Measurements from ENCODE around the gene ETV5. TPM values are rescaled to one million over a fixed set of nuclear protein-coding genes. Genes with fewer than 3 reads are reported as not detected.

Gene ETV5
- polyA plus RNA-seq, 1 donor from 2014 or later: 0.30 TPM

DNA sequence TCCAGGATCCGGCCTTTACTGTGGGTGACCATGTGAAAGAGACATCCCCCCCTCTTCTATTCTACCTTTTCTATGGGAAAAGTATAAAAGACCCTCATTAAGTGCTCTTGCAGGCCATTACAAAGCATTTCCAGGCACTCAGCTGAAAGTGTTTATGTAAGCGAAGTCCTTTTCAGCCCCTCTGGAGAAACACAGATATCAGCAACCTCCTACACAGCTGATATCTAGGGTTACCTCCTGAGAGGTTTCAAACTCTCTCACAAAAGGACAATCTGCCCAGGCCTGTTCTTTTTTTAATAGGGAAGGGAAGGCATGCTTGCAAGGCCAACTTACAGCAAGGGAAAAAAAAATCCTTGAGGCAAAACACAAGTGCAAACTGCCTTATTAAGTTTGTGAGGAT lies 12.6 kb downstream of the ETV5 start:
- H3K9me3 ChIP-seq (ENCODE audit: low read length): no peaks in the 10 kb centered on the region

DNA sequence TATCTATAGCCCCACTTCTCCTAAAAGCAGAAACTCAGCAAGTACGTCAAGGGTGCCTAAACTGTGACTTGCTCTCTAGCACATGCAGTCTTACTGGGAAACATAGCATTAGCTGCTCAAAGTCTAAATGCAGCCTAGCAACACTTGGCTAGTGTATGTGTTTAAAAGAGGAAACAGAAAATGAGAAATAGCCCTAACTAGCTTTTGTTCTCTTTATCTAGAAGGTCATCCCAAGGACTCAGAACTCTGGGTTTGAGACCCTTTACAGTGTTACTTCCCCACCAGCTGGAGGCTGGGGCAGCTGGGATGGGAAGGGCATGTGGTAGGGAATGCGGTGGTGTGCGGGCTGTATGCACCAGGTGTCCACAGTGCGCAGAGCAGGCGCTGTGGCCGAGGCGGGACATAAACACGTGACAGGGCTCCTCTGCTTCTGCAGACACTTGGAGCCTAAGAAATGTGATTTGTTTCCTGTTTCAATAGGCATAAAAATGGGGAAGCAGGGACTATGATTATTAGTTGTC lies 13.3 kb downstream of the ETV5 start:
- Histone ChIP-seq H3K27ac (ENCODE audit: low read length) (no peak overlapping the region), H3K4me3 (ENCODE audit: low read length) (no peak overlapping the region), H4K20me1 (ENCODE audit: insufficient read depth) (no peaks in the 10 kb centered on the region), H2AFZ (ENCODE audit: low read depth, low read length) (no peak overlapping the region), H3K9ac (ENCODE audit: low read length) (no peak overlapping the region), H3K4me2 (ENCODE audit: low read length) (no peak overlapping the region), H3K79me2 (replicated peaks; ENCODE audit: insufficient read depth, low read length) (no peaks in the 10 kb centered on the region), H3K36me3 (ENCODE audit: insufficient read depth, low read length) (no peaks in the 10 kb centered on the region), H3F3A (ENCODE audit: insufficient read depth, low read length, poor library complexity, severe bottlenecking) (no peaks in the 10 kb centered on the region), H3K9me3 (ENCODE audit: low read length) (no peaks in the 10 kb centered on the region), H3K9me2 (ENCODE audit: insufficient read depth, low read length) (no peaks in the 10 kb centered on the region), H3K27me3 (ENCODE audit: insufficient read depth, low read depth, low read length) (peaks cover 16% of the 10 kb centered on the region)
- TF ChIP-seq EP300 (conservative IDR thresholded peaks at IDR 0.05; ENCODE audit: poor library complexity, severe bottlenecking): no peak
- TF ChIP-seq MXI1 (conservative IDR thresholded peaks at IDR 0.05; ENCODE audit: poor library complexity, severe bottlenecking): no peak
- TF ChIP-seq, protein P1, sequence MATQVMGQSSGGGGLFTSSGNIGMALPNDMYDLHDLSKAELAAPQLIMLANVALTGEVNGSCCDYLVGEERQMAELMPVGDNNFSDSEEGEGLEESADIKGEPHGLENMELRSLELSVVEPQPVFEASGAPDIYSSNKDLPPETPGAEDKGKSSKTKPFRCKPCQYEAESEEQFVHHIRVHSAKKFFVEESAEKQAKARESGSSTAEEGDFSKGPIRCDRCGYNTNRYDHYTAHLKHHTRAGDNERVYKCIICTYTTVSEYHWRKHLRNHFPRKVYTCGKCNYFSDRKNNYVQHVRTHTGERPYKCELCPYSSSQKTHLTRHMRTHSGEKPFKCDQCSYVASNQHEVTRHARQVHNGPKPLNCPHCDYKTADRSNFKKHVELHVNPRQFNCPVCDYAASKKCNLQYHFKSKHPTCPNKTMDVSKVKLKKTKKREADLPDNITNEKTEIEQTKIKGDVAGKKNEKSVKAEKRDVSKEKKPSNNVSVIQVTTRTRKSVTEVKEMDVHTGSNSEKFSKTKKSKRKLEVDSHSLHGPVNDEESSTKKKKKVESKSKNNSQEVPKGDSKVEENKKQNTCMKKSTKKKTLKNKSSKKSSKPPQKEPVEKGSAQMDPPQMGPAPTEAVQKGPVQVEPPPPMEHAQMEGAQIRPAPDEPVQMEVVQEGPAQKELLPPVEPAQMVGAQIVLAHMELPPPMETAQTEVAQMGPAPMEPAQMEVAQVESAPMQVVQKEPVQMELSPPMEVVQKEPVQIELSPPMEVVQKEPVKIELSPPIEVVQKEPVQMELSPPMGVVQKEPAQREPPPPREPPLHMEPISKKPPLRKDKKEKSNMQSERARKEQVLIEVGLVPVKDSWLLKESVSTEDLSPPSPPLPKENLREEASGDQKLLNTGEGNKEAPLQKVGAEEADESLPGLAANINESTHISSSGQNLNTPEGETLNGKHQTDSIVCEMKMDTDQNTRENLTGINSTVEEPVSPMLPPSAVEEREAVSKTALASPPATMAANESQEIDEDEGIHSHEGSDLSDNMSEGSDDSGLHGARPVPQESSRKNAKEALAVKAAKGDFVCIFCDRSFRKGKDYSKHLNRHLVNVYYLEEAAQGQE (IDR thresholded peaks at IDR 0.05; ENCODE audit: borderline replicate concordance): no peak
- TF ChIP-seq, protein P2, sequence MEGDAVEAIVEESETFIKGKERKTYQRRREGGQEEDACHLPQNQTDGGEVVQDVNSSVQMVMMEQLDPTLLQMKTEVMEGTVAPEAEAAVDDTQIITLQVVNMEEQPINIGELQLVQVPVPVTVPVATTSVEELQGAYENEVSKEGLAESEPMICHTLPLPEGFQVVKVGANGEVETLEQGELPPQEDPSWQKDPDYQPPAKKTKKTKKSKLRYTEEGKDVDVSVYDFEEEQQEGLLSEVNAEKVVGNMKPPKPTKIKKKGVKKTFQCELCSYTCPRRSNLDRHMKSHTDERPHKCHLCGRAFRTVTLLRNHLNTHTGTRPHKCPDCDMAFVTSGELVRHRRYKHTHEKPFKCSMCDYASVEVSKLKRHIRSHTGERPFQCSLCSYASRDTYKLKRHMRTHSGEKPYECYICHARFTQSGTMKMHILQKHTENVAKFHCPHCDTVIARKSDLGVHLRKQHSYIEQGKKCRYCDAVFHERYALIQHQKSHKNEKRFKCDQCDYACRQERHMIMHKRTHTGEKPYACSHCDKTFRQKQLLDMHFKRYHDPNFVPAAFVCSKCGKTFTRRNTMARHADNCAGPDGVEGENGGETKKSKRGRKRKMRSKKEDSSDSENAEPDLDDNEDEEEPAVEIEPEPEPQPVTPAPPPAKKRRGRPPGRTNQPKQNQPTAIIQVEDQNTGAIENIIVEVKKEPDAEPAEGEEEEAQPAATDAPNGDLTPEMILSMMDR (IDR thresholded peaks at IDR 0.05; ENCODE audit: poor library complexity, severe bottlenecking): no peak
- TF ChIP-seq SMC3 (conservative IDR thresholded peaks at IDR 0.05; ENCODE audit: poor library complexity): no peak
- no peak for TF ChIP-seq EZH2 (IDR thresholded peaks at IDR 0.05; ENCODE audit: borderline replicate concordance, insufficient read depth, low read length, poor library complexity, severe bottlenecking)
- TF ChIP-seq POLR2AphosphoS5 (IDR thresholded peaks at IDR 0.05): no peak
- no peak for TF ChIP-seq TAF1 (IDR thresholded peaks at IDR 0.05; ENCODE audit: low read depth)
- TF ChIP-seq RAD21 (conservative IDR thresholded peaks at IDR 0.05): no peak

More for the DNA sequence above, 12.6 kb downstream of the ETV5 start:
- Histone ChIP-seq H3K27me3 (ENCODE audit: insufficient read depth, low read depth, low read length) (peaks cover 16% of the 10 kb centered on the region), H3K79me2 (replicated peaks; ENCODE audit: insufficient read depth, low read length) (no peaks in the 10 kb centered on the region), H3F3A (ENCODE audit: insufficient read depth, low read length, poor library complexity, severe bottlenecking) (no peaks in the 10 kb centered on the region), H3K4me2 (ENCODE audit: low read length) (no peak overlapping the region), H3K36me3 (ENCODE audit: insufficient read depth, low read length) (no peaks in the 10 kb centered on the region), H3K9ac (ENCODE audit: low read length) (no peak overlapping the region), H2AFZ (ENCODE audit: low read depth, low read length) (no peak overlapping the region), H4K20me1 (ENCODE audit: insufficient read depth) (no peaks in the 10 kb centered on the region), H3K9me2 (ENCODE audit: insufficient read depth, low read length) (no peaks in the 10 kb centered on the region), H3K27ac (ENCODE audit: low read length) (no peak overlapping the region), H3K4me3 (ENCODE audit: low read length) (no peak overlapping the region)
- TF ChIP-seq POLR2AphosphoS5 (IDR thresholded peaks at IDR 0.05): peak; percentile 22
- TF ChIP-seq RAD21 (conservative IDR thresholded peaks at IDR 0.05): no peak
- TF ChIP-seq TAF1 (IDR thresholded peaks at IDR 0.05; ENCODE audit: low read depth): no peak
- TF ChIP-seq, protein P1 (IDR thresholded peaks at IDR 0.05; ENCODE audit: borderline replicate concordance): no peak
- no peak for TF ChIP-seq SMC3 (conservative IDR thresholded peaks at IDR 0.05; ENCODE audit: poor library complexity)
- no peak for TF ChIP-seq EP300 (conservative IDR thresholded peaks at IDR 0.05; ENCODE audit: poor library complexity, severe bottlenecking)
- no peak for TF ChIP-seq EZH2 (IDR thresholded peaks at IDR 0.05; ENCODE audit: borderline replicate concordance, insufficient read depth, low read length, poor library complexity, severe bottlenecking)
